GM21526 (cell line): ENCODE measurements around the gene LACC1.
A peak's percentile ranks its signal among the peaks of the same experiment; 100 is the strongest.

Source experiments
- ATAC-seq: cut with Tn5 transposase; IDR thresholded peaks from one replicate; pipeline ENCODE4 v1.9.1; 2021; ENCODE audit warnings: moderate library complexity; ENCODE audit not compliant: unreplicated experiment, low FRiP score

The LACC1 gene

GRCh38 chr13:43879755-43880181 lies at the start of gene LACC1:
Gene LACC1 (plus strand): TSS chr13:43879904. CDS start chr13:43880986, 1,082 bp downstream.
- ATAC-seq: peak; percentile 37

GRCh38 chr13:43830497-43830881 lies 49.2 kb upstream of the LACC1 start:
- no peak for ATAC-seq

- ATAC-seq: no peak
Measured at GRCh38 chr13:43831088-43831487, 48.6 kb upstream of the LACC1 start.

- no peak for ATAC-seq
Measured at GRCh38 chr13:43835701-43836100, 44.0 kb upstream of the LACC1 start.

- no peak for ATAC-seq
Measured at GRCh38 chr13:43838909-43839308, 40.8 kb upstream of the LACC1 start.

- no peak for ATAC-seq
Measured at GRCh38 chr13:43846496-43847158, 33.1 kb upstream of the LACC1 start.

GRCh38 chr13:43848001-43848649 lies 31.6 kb upstream of the LACC1 start:
- no peak for ATAC-seq

GRCh38 chr13:43850873-43851272 lies 28.8 kb upstream of the LACC1 start:
- ATAC-seq: no peak

GRCh38 chr13:43852923-43853404 lies 26.7 kb upstream of the LACC1 start:
- no peak for ATAC-seq

- ATAC-seq: no peak
Measured at GRCh38 chr13:43861863-43862262, 17.8 kb upstream of the LACC1 start.

GRCh38 chr13:43864921-43865320 lies 14.8 kb upstream of the LACC1 start:
- no peak for ATAC-seq

- ATAC-seq: no peak
Measured at GRCh38 chr13:43865892-43866291, 13.8 kb upstream of the LACC1 start.

- ATAC-seq: no peak
Measured at GRCh38 chr13:43872181-43872580, 7.5 kb upstream of the LACC1 start.

GRCh38 chr13:43874504-43875092 lies 5.1 kb upstream of the LACC1 start:
- ATAC-seq: no peak

GRCh38 chr13:43876366-43876765 lies 3.3 kb upstream of the LACC1 start:
- no peak for ATAC-seq

GRCh38 chr13:43877326-43877725 lies 2.4 kb upstream of the LACC1 start:
- ATAC-seq: no peak

GRCh38 chr13:43877766-43878165 lies 1.9 kb upstream of the LACC1 start:
- no peak for ATAC-seq

GRCh38 chr13:43878892-43879754 lies 581 bp upstream of the LACC1 start, which contains the start of gene CCDC122:
Gene CCDC122 (minus strand): TSS chr13:43879740. CDS start chr13:43869376, 10,364 bp downstream.
- ATAC-seq: peak; percentile 73

GRCh38 chr13:43880214-43880855 lies 631 bp downstream of the LACC1 start:
- no peak for ATAC-seq

GRCh38 chr13:43880926-43881325 lies 1.2 kb downstream of the LACC1 start:
- no peak for ATAC-seq
